Spleen (tissue), 11 donors: ENCODE measurements around the gene AK8. TPM values are rescaled to one million over a fixed set of nuclear protein-coding genes. Genes with fewer than 3 reads are reported as not detected.

Source experiments
- DNase-seq: peaks from one replicate; pipeline ENCODE4 v3.0.0-alpha.2; 2020
- H3K27ac ChIP-seq, 8 donors: fragments of 200-600 bp; sonication (generic) in 7 of 8; 1 replicate in 4 of 8; 2 replicates in 4 of 8; pipeline versions ENCODE4 v1.5.0 to v1.8.0; 2016 to 2021; ENCODE audit warnings: inconsistent platforms in 4 of 8, mild to moderate bottlenecking in 4 of 8, moderate library complexity in 1 of 8
- H3K27me3 ChIP-seq, 7 donors: fragments of 200-600 bp; sonication (generic) in 6 of 7; replicated peaks in 1 of 7; 1 replicate in 4 of 7; 2 replicates in 3 of 7; pipeline versions ENCODE4 v1.5.0 to v1.8.0; 2016 to 2021; ENCODE audit warnings: inconsistent platforms in 3 of 7, mild to moderate bottlenecking in 1 of 7
- H3K36me3 ChIP-seq, 6 donors: fragments of 200-600 bp; sonication (generic) in 5 of 6; 1 replicate in 4 of 6; 2 replicates in 2 of 6; pipeline versions ENCODE4 v1.5.0 to v1.8.0; 2016 to 2021; ENCODE audit warnings: inconsistent platforms in 2 of 6
- H3K4me1 ChIP-seq, 6 donors: fragments of 200-600 bp; sonication (generic) in 5 of 6; 1 replicate in 3 of 6; 2 replicates in 3 of 6; pipeline versions ENCODE4 v1.5.0 to v1.8.0; 2016 to 2021; ENCODE audit warnings: inconsistent platforms in 3 of 6
- H3K4me3 ChIP-seq, 8 donors: fragments of 200-600 bp; sonication (generic) in 7 of 8; 1 replicate in 4 of 8; 2 replicates in 4 of 8; pipeline versions ENCODE4 v1.5.0 to v1.8.0; 2016 to 2021; ENCODE audit warnings: inconsistent platforms in 4 of 8, mild to moderate bottlenecking in 4 of 8, moderate library complexity in 2 of 8
- H3K9me3 ChIP-seq, 8 donors: fragments of 200-600 bp; sonication (generic) in 7 of 8; 1 replicate in 4 of 8; 2 replicates in 4 of 8; pipeline versions ENCODE4 v1.5.0 to v1.8.0; 2016 to 2021; ENCODE audit warnings: inconsistent platforms in 4 of 8
- CTCF ChIP-seq, 11 experiments: fragments of 200-600 bp in 7 of 11; fragments of 450-650 bp in 4 of 11; sonication (generic) in 4 of 11; IDR thresholded peaks in 8 of 11; conservative IDR thresholded peaks in 3 of 11; 1 replicate in 7 of 11; 2 replicates in 4 of 11; pipeline versions ENCODE4 v1.4.0 to v1.8.0; 2016 to 2021; ENCODE audit warnings: antibody characterized with exemption in 11 of 11, inconsistent platforms in 4 of 11, mild to moderate bottlenecking in 1 of 11
- POLR2A ChIP-seq, 3 donors: fragments of 450-650 bp; IDR thresholded peaks; one replicate each; pipeline ENCODE4 v1.5.1; 2017; ENCODE audit warnings: antibody characterized with exemption in 3 of 3, mild to moderate bottlenecking in 1 of 3
- POLR2AphosphoS5 ChIP-seq, 3 donors: sonication (generic); formaldehyde crosslinking; IDR thresholded peaks; one replicate each; pipeline ENCODE4 v1.5.1; 2017; ENCODE audit warnings: antibody characterized with exemption in 3 of 3
- WGBS, 5 donors: extraction: QIAGEN DNeasy Blood & Tissue Kit in 3 of 5; methylation state at CpG; one replicate each; pipeline versions ENCODE4 v1.1.5 to v1.1.7; 2013 to 2018; 5-methylcytosine and 5-hydroxymethylcytosine counted together
- intact Hi-C: fragments of 100-400 bp; cut with DNase I; formaldehyde crosslinking; loops from one replicate; pipeline ENCODE4 v1.15.0; 2023; ENCODE audit warnings: low total_unique reads
- polyA plus RNA-seq, 3 donors: library from polyadenylated mRNA; stranded (reverse); fragments of 200-250 nt; gene quantifications; one replicate each; pipeline ENCODE4 v1.2.1, GENCODE V29; 2013
- total RNA-seq, 7 donors: library from RNA; depleted of rRNA in 3 of 7; stranded (reverse); fragments of >200 nt in 3 of 7; fragmentation: NEBNext Ultra II Directional in 4 of 7; extraction: Animal tissue kit (Norgen Biotek cat#: 25700) in 4 of 7; gene quantifications; one replicate each; pipeline versions ENCODE4 v1.1.0 to v1.2.1, GENCODE V29; 2016 to 2021
- donor health status: healthy with polysubstance abuse.
- donor health status: DM: no; HTN: no; CAD: no; lungs with moderate emphysema.
- donor health status: DM: no; HTN: no; CAD: no.
- donor health status: Bipolar disorder and iron deficiency.
- donor health status: healthy.
- donor health status: DM: no; HTN: no; CAD: no.
- donor health status: DM: yes; HTN: yes; CAD: no.

Gene AK8
- total and polyA plus RNA-seq, 10 donors = 0.22 to 1.8 (median 0.93) TPM

- TF ChIP-seq CTCF (IDR thresholded peaks at IDR 0.05 in 8 of 11, conservative IDR thresholded peaks at IDR 0.05 in 3 of 11) (no peak), POLR2A (IDR thresholded peaks at IDR 0.05) (no peak), POLR2AphosphoS5 (IDR thresholded peaks at IDR 0.05) (no peak)
- H3K27ac ChIP-seq = no peak overlapping the region
- peaks cover 0 to 30% (median 18%) of the 10 kb centered on the region in 7 donors for H3K27me3 ChIP-seq
- WGBS, 5 donors = 55 to 64% (median 61%) methylated on average over 5 of the region's 5 CpGs
- H3K9me3 ChIP-seq = no peaks in the 10 kb centered on the region
- peaks cover 0 to 5% (median 0%) of the 10 kb centered on the region in 6 donors for H3K4me1 ChIP-seq
- H3K36me3 ChIP-seq = no peaks in the 10 kb centered on the region
- no peak overlapping the region for H3K4me3 ChIP-seq
- peak; percentile 6 for DNase-seq
- intact Hi-C loops = no loop called here
Measured at GRCh38 chr9:132748450-132748849, 129.6 kb downstream of the AK8 start.

GRCh38 chr9:132745756-132746709 is 132.1 kb downstream of the AK8 start:
- Histone ChIP-seq H3K9me3 (no peaks in the 10 kb centered on the region), H3K27me3 (peaks cover 0 to 54% (median 26%) of the 10 kb centered on the region in 7 donors), H3K4me3 (no peak overlapping the region), H3K36me3 (no peaks in the 10 kb centered on the region), H3K27ac (no peak overlapping the region), H3K4me1 (peaks cover 0 to 5% (median 0%) of the 10 kb centered on the region in 6 donors)
- TF ChIP-seq POLR2A (IDR thresholded peaks at IDR 0.05) (no peak), POLR2AphosphoS5 (IDR thresholded peaks at IDR 0.05) (no peak), CTCF (IDR thresholded peaks at IDR 0.05 in 8 of 11, conservative IDR thresholded peaks at IDR 0.05 in 3 of 11) (no peak)
- peak; percentile 17 for DNase-seq
- 87 to 92% (median 89%) methylated on average over 16 to 19 of the region's 19 CpGs for WGBS, 5 donors
- intact Hi-C loops = no loop called here

- 15 to 27% (median 17%) methylated on average over 43 of the region's 43 CpGs for WGBS, 5 donors
- peak; percentile 30 for DNase-seq
- Histone ChIP-seq H3K27ac (no peak overlapping the region), H3K4me3 (no peak overlapping the region), H3K9me3 (no peaks in the 10 kb centered on the region), H3K36me3 (no peaks in the 10 kb centered on the region), H3K4me1 (peaks cover 0 to 5% (median 0%) of the 10 kb centered on the region in 6 donors), H3K27me3 (peaks cover 0 to 62% (median 26%) of the 10 kb centered on the region in 7 donors)
- no peak for TF ChIP-seq CTCF (IDR thresholded peaks at IDR 0.05 in 8 of 11, conservative IDR thresholded peaks at IDR 0.05 in 3 of 11)
- no peak for TF ChIP-seq POLR2A (IDR thresholded peaks at IDR 0.05)
- TF ChIP-seq POLR2AphosphoS5 (IDR thresholded peaks at IDR 0.05) = no peak
- intact Hi-C loops = no loop called here
Measured at GRCh38 chr9:132744881-132745755, 133.0 kb downstream of the AK8 start.
